ENCODE measurements around the gene CHEK1. TPM values are rescaled to one million over a fixed set of nuclear protein-coding genes. Genes with fewer than 3 reads are reported as not detected.
"Not testable (repeated sequence)": the region's sequence is repeated elsewhere in the genome, so short reads cannot be mapped to it uniquely, and the experiment has no call there.

The CHEK1 gene
- total RNA-seq, 2 experiments from 2014 or later, result 106 to 133 TPM

DNA sequence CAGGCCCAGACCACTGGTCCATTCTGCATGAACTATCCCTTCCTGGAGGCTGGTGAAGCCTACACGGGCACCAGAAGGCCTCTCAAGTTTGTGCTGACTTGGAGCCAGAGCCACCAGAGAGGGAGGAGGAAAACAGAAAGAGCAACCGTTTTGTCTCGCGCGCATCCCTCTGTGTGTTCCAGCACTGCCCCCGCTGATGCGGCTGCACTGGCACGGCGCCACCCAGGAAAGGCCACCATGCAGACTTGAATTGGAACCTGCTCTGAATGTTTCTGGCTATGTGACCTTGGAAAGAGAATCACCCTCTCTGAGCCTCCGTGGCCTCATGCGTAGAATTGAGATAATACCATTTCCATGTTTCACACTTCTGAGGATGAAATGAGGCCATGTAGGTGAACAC, 63.1 kb downstream of the CHEK1 start:
- no peaks in the 10 kb centered on the region for H3K9me3 Mint-ChIP-seq (ENCODE audit: low read depth)
- H3K36me3 Mint-ChIP-seq, result peaks cover 7% of the 10 kb centered on the region
- ATAC-seq (no peak), DNase-seq (no peak)
- H3K4me1 Mint-ChIP-seq, result no peaks in the 10 kb centered on the region
- H3K27ac Mint-ChIP-seq, result no peak overlapping the region
- no peak overlapping the region for H3K4me3 Mint-ChIP-seq
- CTCF ChIA-PET, result no interaction called here
- no peaks in the 10 kb centered on the region for H3K27me3 Mint-ChIP-seq

DNA sequence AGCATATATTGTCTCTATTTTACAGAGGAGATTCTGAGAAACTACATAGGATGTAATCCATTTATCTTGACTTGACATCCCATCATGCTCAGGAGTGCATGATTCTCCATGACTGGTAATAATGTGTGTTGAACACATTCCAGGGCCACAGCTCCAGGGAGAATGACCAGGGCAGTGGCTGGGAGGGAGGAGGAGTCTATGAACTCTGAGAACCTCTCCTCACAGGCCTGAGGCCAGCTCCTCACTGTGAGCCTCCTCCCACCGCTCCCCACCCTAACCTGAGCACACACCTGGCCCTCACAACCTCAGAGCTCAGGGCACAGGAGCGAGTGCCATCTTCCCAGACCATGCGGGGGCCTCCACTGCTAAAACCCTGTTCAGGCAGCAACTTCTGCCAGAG, 63.7 kb downstream of the CHEK1 start:
- Mint-ChIP-seq H3K27ac (no peak overlapping the region), H3K27me3 (no peaks in the 10 kb centered on the region), H3K9me3 (ENCODE audit: low read depth) (no peaks in the 10 kb centered on the region), H3K4me1 (no peaks in the 10 kb centered on the region), H3K36me3 (peaks cover 5% of the 10 kb centered on the region), H3K4me3 (no peak overlapping the region)
- no peak for ATAC-seq
- no peak for DNase-seq
- CTCF ChIA-PET, result no interaction called here

DNA sequence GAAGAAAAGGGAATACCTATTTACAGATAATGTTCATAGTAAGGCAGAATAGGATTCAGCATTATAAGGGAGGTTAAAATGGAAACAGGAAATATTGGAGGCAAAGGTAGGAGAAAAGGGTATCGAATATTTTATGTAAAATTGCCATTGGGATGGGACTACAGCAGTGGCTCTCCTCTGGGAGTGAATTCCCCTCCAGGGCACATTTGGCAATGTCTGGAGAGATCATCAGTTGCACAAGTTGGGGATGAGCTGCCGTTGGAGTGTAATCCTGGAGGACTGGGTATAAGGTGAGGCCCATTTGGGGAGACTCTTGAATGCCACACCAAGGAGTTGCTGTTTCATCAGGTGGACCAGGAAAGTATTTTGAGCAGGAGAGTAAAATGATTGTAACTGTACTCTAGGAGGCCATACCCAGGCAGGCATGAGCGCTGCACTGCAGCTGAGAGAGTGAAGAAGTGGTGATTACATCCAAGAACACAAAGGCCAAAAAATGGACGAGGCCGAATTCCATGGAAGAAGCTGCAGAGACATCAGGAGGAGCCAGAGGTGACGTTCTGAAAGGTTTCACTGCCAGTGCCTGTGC, 64.4 kb downstream of the CHEK1 start:
- Mint-ChIP-seq H3K4me1 (no peaks in the 10 kb centered on the region), H3K27ac (no peak overlapping the region), H3K9me3 (ENCODE audit: low read depth) (no peaks in the 10 kb centered on the region), H3K36me3 (peaks cover 3% of the 10 kb centered on the region), H3K27me3 (no peaks in the 10 kb centered on the region), H3K4me3 (no peak overlapping the region)
- DNase-seq (no peak), ATAC-seq (no peak)
- CTCF ChIA-PET, result no interaction called here

DNA sequence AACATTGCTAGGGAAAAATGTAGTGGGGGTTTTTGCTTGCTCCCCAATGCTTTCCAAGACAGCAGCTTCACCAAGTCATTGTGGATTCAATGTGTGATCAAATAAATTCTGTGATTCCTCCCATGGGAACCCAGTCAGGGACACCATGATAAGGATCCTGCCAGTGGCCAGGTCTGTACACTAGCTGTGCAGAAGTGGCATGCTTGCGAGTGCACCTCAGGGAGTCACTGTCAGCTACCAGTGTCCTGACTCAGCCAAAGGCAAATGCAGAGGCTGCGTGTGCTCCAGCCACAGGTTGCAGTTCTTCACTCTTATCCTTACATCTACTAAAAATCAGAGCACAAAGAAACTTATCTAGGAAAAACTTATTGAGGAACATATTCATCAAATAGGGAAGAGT, 65.0 kb downstream of the CHEK1 start:
- CTCF ChIA-PET, result no interaction called here
- DNase-seq, result no peak
- no peak for ATAC-seq
- H3K27me3 Mint-ChIP-seq, result no peaks in the 10 kb centered on the region
- no peaks in the 10 kb centered on the region for H3K4me1 Mint-ChIP-seq
- no peaks in the 10 kb centered on the region for H3K9me3 Mint-ChIP-seq (ENCODE audit: low read depth)
- no peak overlapping the region for H3K4me3 Mint-ChIP-seq
- peaks cover 3% of the 10 kb centered on the region for H3K36me3 Mint-ChIP-seq
- no peak overlapping the region for H3K27ac Mint-ChIP-seq

DNA sequence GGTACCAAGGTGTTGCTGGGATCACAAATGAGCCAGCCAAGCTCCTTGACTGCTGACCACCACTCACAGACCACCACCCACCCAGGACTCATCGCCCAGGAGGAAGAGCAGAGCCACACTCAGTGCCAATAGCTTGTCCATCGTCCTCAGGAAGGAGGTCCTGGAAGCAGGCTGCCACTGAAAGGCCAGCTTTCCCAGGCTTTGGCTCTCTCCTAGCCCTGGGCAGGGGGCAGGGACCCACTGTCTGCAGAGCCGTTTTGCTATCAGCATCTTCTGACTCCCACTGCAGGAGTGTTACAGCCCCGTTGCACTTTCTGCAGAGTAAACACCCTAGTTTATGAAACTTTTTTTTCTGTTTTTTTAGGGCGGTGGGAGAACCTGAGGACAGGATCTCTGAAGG, 67.9 kb downstream of the CHEK1 start:
- H3K27me3 Mint-ChIP-seq, result no peaks in the 10 kb centered on the region
- H3K9me3 Mint-ChIP-seq (ENCODE audit: low read depth), result no peaks in the 10 kb centered on the region
- H3K27ac Mint-ChIP-seq, result no peak overlapping the region
- no peak for DNase-seq
- no peaks in the 10 kb centered on the region for H3K36me3 Mint-ChIP-seq
- ATAC-seq, result no peak
- CTCF ChIA-PET, result no interaction called here
- H3K4me3 Mint-ChIP-seq, result no peak overlapping the region
- no peaks in the 10 kb centered on the region for H3K4me1 Mint-ChIP-seq

DNA sequence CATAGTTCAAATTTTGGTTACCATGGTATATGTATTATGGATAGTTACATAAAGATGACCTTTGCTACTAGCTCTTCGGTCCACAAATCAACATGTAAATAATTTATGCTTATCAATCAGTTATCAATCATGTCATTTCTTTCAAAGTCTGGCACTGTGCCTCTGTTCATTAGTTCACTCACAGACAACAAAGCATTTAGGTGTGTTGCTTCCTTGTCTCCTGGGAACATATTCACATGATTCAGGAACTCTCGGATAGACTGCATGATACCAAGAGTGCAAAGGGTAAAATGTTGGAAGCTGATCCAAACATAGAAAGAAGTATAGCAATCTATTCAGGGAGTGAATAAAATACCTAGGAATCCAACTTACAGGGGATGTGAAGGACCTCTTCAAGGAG, 70.0 kb downstream of the CHEK1 start:
- no peaks in the 10 kb centered on the region for H3K4me1 Mint-ChIP-seq
- no peak overlapping the region for H3K4me3 Mint-ChIP-seq
- no peak overlapping the region for H3K27ac Mint-ChIP-seq
- no peak for DNase-seq
- peaks cover under 1% of the 10 kb centered on the region for H3K27me3 Mint-ChIP-seq
- no peaks in the 10 kb centered on the region for H3K9me3 Mint-ChIP-seq (ENCODE audit: low read depth)
- CTCF ChIA-PET, result no interaction called here
- no peak for ATAC-seq
- no peaks in the 10 kb centered on the region for H3K36me3 Mint-ChIP-seq

DNA sequence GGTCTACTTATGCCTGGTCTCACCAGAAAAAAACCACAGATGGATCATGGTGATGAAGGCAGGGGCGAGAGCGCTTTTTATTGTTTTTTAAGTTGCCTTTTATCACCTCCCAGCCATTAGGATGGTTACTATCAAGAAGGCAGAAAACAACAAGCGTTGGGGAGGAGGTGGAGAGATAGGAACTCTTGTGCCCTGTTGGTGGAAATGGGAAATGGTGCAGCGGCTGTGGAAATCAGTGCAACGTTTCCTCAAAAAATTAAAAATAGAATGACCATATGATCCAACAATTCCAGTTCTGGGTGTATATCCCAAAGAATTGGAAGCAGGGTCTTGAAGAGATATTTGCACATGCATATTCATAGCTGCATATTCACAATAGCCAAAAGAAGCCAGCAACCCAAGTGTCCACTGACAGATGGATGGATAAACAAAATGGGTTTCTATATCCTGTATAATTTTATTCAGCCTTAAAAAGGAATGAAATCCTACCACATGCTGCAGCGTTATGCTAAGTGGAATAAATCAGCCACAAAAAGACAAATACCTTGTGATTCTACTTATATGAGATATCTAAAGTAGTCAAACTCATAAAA, 76.2 kb downstream of the CHEK1 start:
- no peaks in the 10 kb centered on the region for H3K9me3 Mint-ChIP-seq (ENCODE audit: low read depth)

DNA sequence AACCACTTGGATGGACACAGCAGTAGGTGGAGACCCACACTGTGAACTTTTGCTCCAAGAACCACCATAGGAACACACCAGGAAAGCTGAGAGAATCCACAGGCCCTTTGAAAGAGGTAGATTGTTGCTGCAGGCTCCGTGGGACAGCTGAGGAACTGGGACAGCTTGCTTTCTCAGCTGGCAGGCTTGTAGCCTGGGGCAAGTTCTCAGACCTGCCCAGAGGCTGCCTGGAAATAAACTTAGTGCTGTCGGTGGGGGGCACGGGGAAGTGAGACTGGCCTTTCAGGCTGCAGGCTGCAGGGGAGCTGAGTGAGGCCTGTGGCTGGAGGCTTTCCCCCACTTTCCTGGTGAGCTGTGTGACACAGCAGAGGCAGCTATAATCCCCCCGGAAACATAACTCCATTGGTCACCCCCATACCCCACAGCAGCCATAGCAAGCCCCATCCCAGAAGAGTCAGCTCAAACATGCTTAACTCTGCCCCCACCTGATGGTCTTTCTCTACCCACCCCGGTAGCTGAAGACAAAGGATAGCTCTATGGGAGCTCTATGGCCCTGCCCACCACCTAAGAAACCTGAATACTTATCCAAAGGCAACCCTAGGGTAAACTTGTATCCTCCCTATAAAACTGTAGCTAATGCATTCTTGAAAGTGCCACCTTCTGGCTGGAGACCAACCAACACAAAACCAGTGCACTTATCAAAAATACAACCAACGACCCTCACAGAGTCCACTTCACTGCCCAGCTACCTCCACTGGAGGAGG, 77.1 kb downstream of the CHEK1 start:
- no peaks in the 10 kb centered on the region for H3K4me1 Mint-ChIP-seq
- CTCF ChIA-PET, result interaction anchor here (1.3 kb wide), 1 partner anchor 31 kb away, joined by 3 read pairs; no protein-coding TSS in a partner anchor
- no peak overlapping the region for H3K4me3 Mint-ChIP-seq
- peaks cover 16% of the 10 kb centered on the region for H3K27me3 Mint-ChIP-seq
- H3K9me3 Mint-ChIP-seq (ENCODE audit: low read depth), result no peaks in the 10 kb centered on the region
- no peak overlapping the region for H3K27ac Mint-ChIP-seq
- DNase-seq (no peak), ATAC-seq (no peak)
- H3K36me3 Mint-ChIP-seq, result no peaks in the 10 kb centered on the region

More for the DNA sequence above, 76.2 kb downstream of the CHEK1 start:
- no peaks in the 10 kb centered on the region for H3K36me3 Mint-ChIP-seq
- CTCF ChIA-PET, result no interaction called here
- H3K27me3 Mint-ChIP-seq, result peaks cover 11% of the 10 kb centered on the region
- no peak overlapping the region for H3K27ac Mint-ChIP-seq
- ATAC-seq (no peak), DNase-seq (no peak)
- H3K4me3 Mint-ChIP-seq, result no peak overlapping the region
- H3K4me1 Mint-ChIP-seq, result no peaks in the 10 kb centered on the region

DNA sequence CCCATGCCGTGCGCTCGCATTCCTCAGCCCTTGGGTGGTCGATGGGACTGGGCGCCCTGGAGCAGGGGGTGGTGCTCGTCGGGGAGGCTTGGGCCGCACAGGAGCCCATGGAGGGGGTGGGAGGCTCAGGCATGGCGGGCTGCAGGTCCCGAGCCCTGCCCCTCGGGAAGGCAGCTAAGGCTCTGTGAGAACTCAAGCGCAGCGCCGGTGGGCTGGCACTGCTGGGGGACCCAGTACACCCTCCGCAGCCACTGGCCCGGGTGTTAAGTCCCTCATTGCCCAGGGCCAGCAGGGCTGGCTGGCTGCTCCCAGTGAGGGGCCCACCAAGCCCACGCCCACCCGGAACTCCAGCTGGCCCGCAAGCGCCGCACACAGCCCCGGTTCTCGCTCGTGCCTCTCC, 79.7 kb downstream of the CHEK1 start:
- H3K9me3 Mint-ChIP-seq (ENCODE audit: low read depth); H3K4me1 Mint-ChIP-seq; H3K4me3 Mint-ChIP-seq; DNase-seq; H3K36me3 Mint-ChIP-seq; ATAC-seq; CTCF ChIA-PET; H3K27ac Mint-ChIP-seq: not testable (repeated sequence)
- peaks cover 34% of the 10 kb centered on the region for H3K27me3 Mint-ChIP-seq

DNA sequence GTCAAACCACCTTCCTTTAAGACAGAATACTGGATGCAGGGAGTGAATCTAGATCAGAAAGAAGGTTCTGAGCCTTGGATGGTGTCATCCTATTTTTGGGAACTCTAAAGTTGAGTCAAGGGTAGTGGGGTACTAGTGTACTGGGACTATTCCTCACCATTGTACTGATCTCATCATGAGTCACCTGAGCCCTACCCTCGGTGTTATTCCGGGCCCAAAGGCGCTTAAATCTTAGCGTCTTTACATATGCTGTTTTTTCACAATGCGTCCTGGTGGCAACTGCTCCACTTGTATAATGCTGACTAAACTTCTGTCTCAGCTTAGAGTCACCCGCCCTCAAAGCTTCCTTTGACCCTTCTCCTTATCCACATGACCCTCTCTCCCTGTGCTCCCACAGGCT, 95.8 kb downstream of the CHEK1 start:
- no peaks in the 10 kb centered on the region for H3K9me3 Mint-ChIP-seq (ENCODE audit: low read depth)
- ATAC-seq (no peak), DNase-seq (no peak)
- no peaks in the 10 kb centered on the region for H3K4me1 Mint-ChIP-seq
- peaks cover 11% of the 10 kb centered on the region for H3K27me3 Mint-ChIP-seq
- H3K4me3 Mint-ChIP-seq, result no peak overlapping the region
- H3K36me3 Mint-ChIP-seq, result no peaks in the 10 kb centered on the region
- CTCF ChIA-PET, result no interaction called here
- no peak overlapping the region for H3K27ac Mint-ChIP-seq

DNA sequence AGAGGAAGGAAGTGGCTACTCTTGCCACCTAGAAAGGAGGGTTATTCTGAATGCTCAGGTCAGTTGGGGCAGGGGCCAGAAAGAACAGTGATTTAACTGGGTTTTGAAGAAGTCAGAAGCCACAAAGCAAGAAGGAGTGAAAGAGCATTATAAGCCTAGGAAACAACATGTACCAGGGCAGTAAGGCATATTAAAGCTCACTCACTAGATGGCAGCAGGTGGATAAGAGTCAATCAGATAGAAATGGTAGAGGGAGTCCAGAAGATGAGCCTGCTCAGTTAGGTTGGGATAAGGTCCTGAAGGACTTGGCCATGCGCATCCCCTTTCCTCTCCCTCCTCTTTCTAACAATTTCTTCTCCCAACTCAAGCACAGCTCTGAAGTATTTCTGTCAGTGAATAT, 99.2 kb downstream of the CHEK1 start:
- H3K27me3 Mint-ChIP-seq, result peaks cover 19% of the 10 kb centered on the region
- no peak overlapping the region for H3K27ac Mint-ChIP-seq
- no peaks in the 10 kb centered on the region for H3K36me3 Mint-ChIP-seq
- no peaks in the 10 kb centered on the region for H3K4me1 Mint-ChIP-seq
- H3K9me3 Mint-ChIP-seq (ENCODE audit: low read depth), result no peaks in the 10 kb centered on the region
- CTCF ChIA-PET, result no interaction called here
- H3K4me3 Mint-ChIP-seq, result no peak overlapping the region
- ATAC-seq, result no peak
- DNase-seq, result no peak

Other genes with a start within 250 kb of the CHEK1 start
- gene FEZ1, start 128.9 kb upstream of the CHEK1 start, total RNA-seq, result 1 to 10 TPM; 1.1 to 9.0 TPM
- 10 to 100 TPM; 29.0 to 44.1 TPM for gene EI24, start 55.7 kb upstream of the CHEK1 start, total RNA-seq
- 100 to 1,000 TPM in 1 of 2 experiments, 10 to 100 TPM in 1; 82.9 to 128 TPM for gene STT3A, start 32.3 kb upstream of the CHEK1 start, total RNA-seq
- not detected for gene ACRV1, start 55.7 kb downstream of the CHEK1 start, total RNA-seq
- gene PATE1, start 121.1 kb downstream of the CHEK1 start, total RNA-seq, result not detected
- not detected for gene PATE2, start 153.7 kb downstream of the CHEK1 start, total RNA-seq
- gene PATE3, start 163.0 kb downstream of the CHEK1 start, total RNA-seq, result not detected
- gene PATE4, start 208.2 kb downstream of the CHEK1 start, total RNA-seq, result not detected